A673 (cell line): ENCODE results near the gene B4GALT5.

Source experiments
- CTCF ChIP-seq: fragments of 300-800, 200-600 bp; sonication (generic); conservative IDR thresholded peaks from 2 replicates; pipeline ENCODE4 v1.5.1; 2017; ENCODE audit warnings: low read depth, mild to moderate bottlenecking, antibody characterized with exemption, low read length, moderate library complexity, mixed read lengths
- EZH2 ChIP-seq: fragments of 200-600 bp; sonication (generic); IDR thresholded peaks from 2 replicates; pipeline ENCODE4 v1.6.1; 2017; ENCODE audit warnings: borderline replicate concordance, low read depth, mild to moderate bottlenecking, mixed read lengths, antibody characterized with exemption, low read length; ENCODE audit not compliant: poor library complexity, severe bottlenecking

DNA sequence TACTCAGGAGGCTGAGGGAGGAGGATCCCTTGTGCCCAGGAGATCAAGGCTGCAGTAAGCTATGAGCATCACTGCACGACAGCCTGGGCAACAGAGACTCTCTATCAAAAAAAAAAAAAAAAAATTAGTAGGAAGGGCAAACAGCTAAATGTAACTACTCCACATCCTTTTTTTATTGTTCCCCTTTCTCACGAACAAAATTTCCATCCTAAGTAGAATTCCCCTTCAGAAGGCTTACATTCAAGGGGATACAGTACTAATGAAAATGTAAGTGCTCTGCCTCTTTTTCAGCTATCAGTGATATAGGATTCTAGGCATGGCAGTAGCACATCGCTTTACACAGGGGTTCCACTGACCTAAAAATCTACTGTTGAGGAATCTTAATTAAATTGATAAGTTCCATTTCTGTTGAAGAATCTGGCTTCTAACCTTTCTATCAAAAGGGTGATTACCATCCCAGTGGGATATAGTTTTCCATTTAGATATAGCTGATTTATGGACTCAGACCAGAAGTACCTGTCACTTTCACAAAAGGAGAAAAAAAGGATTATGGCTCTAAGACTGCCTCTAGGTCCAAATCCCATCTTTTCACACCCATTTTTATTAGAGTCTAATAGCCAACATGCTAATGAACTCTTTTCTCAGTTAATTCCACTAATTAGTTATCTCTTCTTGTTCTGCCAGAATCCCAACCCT, 2.6 kb downstream of the B4GALT5 start:
- TF ChIP-seq CTCF (no peak), EZH2 (no peak)
